Breast epithelium (tissue), 4 donors: ENCODE data around the gene DTNB. TPM values are rescaled to one million over a fixed set of nuclear protein-coding genes. Genes with fewer than 3 reads are reported as not detected.

Experiments used
- DNase-seq, 2 donors: peaks; one replicate each; pipeline ENCODE4 v3.0.0-alpha.2; 2019; ENCODE audit warnings: low spot score in 2 of 2
- H3K27ac ChIP-seq, 2 donors: fragments of 200-600 bp; sonication (generic) in 1 of 2; one replicate each; pipeline ENCODE4 v1.5.1; 2016 to 2019; ENCODE audit warnings: mild to moderate bottlenecking in 1 of 2
- H3K27me3 ChIP-seq, 2 donors: fragments of 200-600 bp; sonication (generic) in 1 of 2; one replicate each; pipeline versions ENCODE4 v1.5.1 to v1.6.0; 2017 to 2019; ENCODE audit warnings: control low read depth in 1 of 2, mild to moderate bottlenecking in 1 of 2
- H3K36me3 ChIP-seq: fragments of 200-600 bp; one replicate; pipeline ENCODE4 v1.5.1; 2019
- H3K4me1 ChIP-seq, 2 donors: fragments of 200-600 bp; sonication (generic); one replicate each; pipeline ENCODE4 v1.5.1; 2016 to 2019; ENCODE audit warnings: control low read depth in 1 of 2
- H3K4me3 ChIP-seq, 3 donors: fragments of 200-600 bp; sonication (generic); 1 replicate in 2 of 3; 2 replicates in 1 of 3; pipeline ENCODE4 v1.5.1; 2016 to 2019; ENCODE audit warnings: mild to moderate bottlenecking in 3 of 3, moderate library complexity in 2 of 3
- H3K9me3 ChIP-seq, 2 donors: fragments of 200-600 bp; sonication (generic) in 1 of 2; one replicate each; pipeline ENCODE4 v1.5.1; 2016 to 2019; ENCODE audit warnings: control low read depth in 1 of 2
- POLR2A ChIP-seq: fragments of 450-650 bp; IDR thresholded peaks from one replicate; pipeline ENCODE4 v1.6.1; 2016; ENCODE audit warnings: antibody characterized with exemption, mild to moderate bottlenecking, moderate library complexity
- POLR2AphosphoS5 ChIP-seq, 3 donors: sonication (generic); formaldehyde crosslinking; IDR thresholded peaks; one replicate each; pipeline ENCODE4 v1.6.1; 2017; ENCODE audit warnings: antibody characterized with exemption in 3 of 3
- intact Hi-C: fragments of 100-400 bp; cut with DNase I; formaldehyde crosslinking; loops from one replicate; pipeline ENCODE4 v1.15.1; 2023; ENCODE audit warnings: low total_unique reads
- total RNA-seq, 3 donors: library from RNA; depleted of rRNA; stranded (reverse); fragments of >200 nt; gene quantifications; one replicate each; pipeline ENCODE4 v1.1.0, GENCODE V29; 2016
- TF ChIP-seq, protein P1 (sequence below), 3 donors: fragments of 450-650 bp; IDR thresholded peaks; one replicate each; pipeline ENCODE4 v1.5.1; 2016 to 2017; ENCODE audit warnings: antibody characterized with exemption in 3 of 3, mild to moderate bottlenecking in 3 of 3, moderate library complexity in 3 of 3

Gene DTNB
- total RNA-seq, 3 donors from 2014 or later = 7.8 to 63.4 (median 44.9) TPM

DNA sequence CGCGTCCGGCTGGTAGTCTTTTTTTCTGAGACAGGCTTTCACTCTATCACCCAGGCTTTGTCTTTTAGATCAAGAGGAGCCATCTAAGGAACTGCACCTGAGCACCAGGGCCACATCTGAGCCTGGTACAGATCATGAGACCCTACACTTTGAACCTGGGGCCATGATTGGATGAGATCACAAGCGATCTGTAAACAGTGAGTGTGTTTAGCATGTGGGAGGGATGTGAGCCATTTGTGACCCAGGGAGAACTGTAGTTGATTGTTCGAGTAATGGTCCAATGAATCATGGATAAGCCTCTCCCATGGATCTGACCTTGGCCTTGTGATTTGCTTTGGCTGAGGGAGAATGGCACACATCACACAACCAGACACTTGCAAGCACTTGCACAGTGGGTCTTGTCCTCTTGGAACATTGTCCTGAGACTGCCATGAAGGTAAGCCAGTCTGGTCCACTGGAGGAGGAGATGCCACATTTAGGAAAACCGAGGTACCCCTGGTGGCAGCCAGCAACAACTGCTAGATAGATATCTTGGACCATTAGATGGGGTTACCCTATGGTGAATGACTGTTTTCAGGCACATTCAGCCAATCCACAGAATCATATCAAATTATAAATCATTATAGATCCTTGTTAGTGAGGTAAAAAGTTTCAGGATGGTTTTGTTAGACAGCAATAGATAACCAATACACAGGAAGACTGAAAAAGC, 19.5 kb upstream of the DTNB start:
- no peak overlapping the region for H3K4me3 ChIP-seq
- no peaks in the 10 kb centered on the region for H3K27me3 ChIP-seq
- H3K4me1 ChIP-seq = no peaks in the 10 kb centered on the region
- H3K27ac ChIP-seq = peak overlapping the region; percentile 5 to 37
- H3K36me3 ChIP-seq = no peaks in the 10 kb centered on the region
- H3K9me3 ChIP-seq = no peaks in the 10 kb centered on the region
- TF ChIP-seq POLR2AphosphoS5 (IDR thresholded peaks at IDR 0.05) (no peak), POLR2A (no peak)
- TF ChIP-seq, protein P1, sequence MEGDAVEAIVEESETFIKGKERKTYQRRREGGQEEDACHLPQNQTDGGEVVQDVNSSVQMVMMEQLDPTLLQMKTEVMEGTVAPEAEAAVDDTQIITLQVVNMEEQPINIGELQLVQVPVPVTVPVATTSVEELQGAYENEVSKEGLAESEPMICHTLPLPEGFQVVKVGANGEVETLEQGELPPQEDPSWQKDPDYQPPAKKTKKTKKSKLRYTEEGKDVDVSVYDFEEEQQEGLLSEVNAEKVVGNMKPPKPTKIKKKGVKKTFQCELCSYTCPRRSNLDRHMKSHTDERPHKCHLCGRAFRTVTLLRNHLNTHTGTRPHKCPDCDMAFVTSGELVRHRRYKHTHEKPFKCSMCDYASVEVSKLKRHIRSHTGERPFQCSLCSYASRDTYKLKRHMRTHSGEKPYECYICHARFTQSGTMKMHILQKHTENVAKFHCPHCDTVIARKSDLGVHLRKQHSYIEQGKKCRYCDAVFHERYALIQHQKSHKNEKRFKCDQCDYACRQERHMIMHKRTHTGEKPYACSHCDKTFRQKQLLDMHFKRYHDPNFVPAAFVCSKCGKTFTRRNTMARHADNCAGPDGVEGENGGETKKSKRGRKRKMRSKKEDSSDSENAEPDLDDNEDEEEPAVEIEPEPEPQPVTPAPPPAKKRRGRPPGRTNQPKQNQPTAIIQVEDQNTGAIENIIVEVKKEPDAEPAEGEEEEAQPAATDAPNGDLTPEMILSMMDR (IDR thresholded peaks at IDR 0.05) = no peak
- no peak for DNase-seq
- intact Hi-C loops = no loop called here

DNA sequence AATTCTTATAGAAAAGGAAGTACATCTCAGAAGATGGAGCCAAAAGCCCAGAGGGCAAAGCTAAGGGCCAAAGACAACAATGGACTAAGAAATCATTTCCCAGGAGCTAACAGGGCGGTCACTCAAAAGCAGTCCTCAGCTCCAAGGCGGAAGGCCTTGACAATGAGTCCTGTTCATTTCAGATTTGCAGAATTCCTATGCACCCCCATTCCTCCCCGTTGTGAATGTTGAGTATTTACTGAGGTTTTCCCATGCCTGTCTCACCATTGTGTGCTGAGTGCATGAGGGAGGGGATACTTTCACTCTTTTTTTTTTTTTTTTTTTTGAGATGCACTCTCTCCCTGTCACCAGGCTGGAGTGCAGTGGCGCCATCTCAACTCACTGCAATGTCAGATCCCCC, 18.8 kb upstream of the DTNB start:
- H3K4me1 ChIP-seq = no peaks in the 10 kb centered on the region
- H3K27me3 ChIP-seq = no peaks in the 10 kb centered on the region
- DNase-seq = peak; percentile 58 to 87
- no peaks in the 10 kb centered on the region for H3K36me3 ChIP-seq
- no peaks in the 10 kb centered on the region for H3K9me3 ChIP-seq
- intact Hi-C loops = no loop called here
- TF ChIP-seq POLR2A (no peak), POLR2AphosphoS5 (IDR thresholded peaks at IDR 0.05) (peak in 1 of 3 donors; percentile 63)
- TF ChIP-seq, protein P1 (IDR thresholded peaks at IDR 0.05) = no peak
- peak overlapping the region; percentile 5 to 78 for H3K27ac ChIP-seq
- no peak overlapping the region for H3K4me3 ChIP-seq

DNA sequence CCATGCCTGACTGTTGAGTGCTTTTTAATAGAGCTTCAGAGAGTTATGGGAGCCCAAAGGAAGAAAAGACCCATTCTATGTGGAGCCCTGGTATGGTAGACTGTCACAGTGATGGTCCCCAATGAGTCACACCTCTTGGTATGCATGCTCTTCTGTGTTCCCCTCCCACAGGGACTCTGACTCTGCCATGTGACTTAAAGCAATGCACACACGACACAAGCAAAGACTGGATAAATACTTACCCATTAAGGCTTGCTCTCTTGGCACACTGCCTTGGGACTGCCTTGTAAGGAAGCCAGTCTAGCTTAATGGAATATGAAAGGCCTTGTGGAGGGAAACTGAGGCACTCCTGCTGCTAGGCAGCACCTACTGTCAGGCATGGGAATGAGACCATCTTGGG, 16.7 kb upstream of the DTNB start:
- H3K4me3 ChIP-seq = no peak overlapping the region
- no peaks in the 10 kb centered on the region for H3K9me3 ChIP-seq
- no peaks in the 10 kb centered on the region for H3K27me3 ChIP-seq
- H3K4me1 ChIP-seq = no peaks in the 10 kb centered on the region
- intact Hi-C loops = no loop called here
- H3K27ac ChIP-seq = no peak overlapping the region
- TF ChIP-seq POLR2AphosphoS5 (IDR thresholded peaks at IDR 0.05) (no peak), POLR2A (no peak)
- TF ChIP-seq, protein P1 (IDR thresholded peaks at IDR 0.05) = no peak
- no peaks in the 10 kb centered on the region for H3K36me3 ChIP-seq
- peak in 1 of 2 donors; percentile 27 for DNase-seq

DNA sequence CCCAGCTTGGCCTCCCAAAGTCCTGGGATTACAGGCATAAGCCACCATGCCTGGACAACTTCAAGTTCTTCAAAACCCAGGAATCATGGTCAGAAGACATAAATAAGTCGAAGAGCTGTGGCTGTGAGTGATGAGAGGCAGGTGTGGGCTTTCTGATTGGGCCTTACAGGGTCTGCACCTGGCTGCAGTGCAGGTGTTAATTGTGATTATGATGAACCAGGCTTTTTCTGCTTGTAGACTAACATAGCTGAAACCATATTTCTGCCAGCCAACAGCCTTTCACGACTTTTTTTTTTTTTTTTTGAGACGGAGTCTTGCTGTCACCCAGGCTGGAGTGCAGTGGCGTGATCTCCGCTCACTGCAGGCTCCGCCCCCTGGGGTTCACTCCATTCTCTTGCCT, 14.9 kb upstream of the DTNB start:
- Histone ChIP-seq H3K27ac (no peak overlapping the region), H3K36me3 (no peaks in the 10 kb centered on the region), H3K9me3 (no peaks in the 10 kb centered on the region), H3K27me3 (no peaks in the 10 kb centered on the region), H3K4me1 (no peaks in the 10 kb centered on the region), H3K4me3 (no peak overlapping the region)
- TF ChIP-seq POLR2A (no peak), POLR2AphosphoS5 (IDR thresholded peaks at IDR 0.05) (no peak)
- TF ChIP-seq, protein P1 (IDR thresholded peaks at IDR 0.05) = no peak
- intact Hi-C loops = no loop called here
- DNase-seq = no peak

DNA sequence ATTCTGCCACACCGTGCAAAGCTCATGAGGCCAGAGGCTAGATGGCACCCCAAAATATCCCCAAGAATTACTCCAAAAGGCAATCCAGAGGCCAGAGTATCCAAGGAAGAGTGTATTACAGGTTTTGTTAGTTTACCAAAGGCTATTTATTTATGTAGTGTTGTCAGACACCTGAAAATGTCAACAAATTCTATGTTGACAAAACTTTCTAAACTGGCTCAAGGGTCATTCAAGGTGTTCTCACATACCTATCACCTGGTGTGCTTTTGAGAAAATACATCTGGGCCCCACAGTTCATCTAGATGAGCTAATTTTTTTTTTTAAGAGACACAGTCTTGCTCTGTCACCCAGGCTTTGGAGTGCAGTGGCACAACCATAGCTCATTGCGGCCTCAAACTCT, 12.4 kb upstream of the DTNB start:
- intact Hi-C loops = no loop called here
- no peak for DNase-seq
- no peaks in the 10 kb centered on the region for H3K9me3 ChIP-seq
- H3K27me3 ChIP-seq = no peaks in the 10 kb centered on the region
- H3K4me1 ChIP-seq = no peaks in the 10 kb centered on the region
- H3K27ac ChIP-seq = no peak overlapping the region
- H3K36me3 ChIP-seq = no peaks in the 10 kb centered on the region
- H3K4me3 ChIP-seq = no peak overlapping the region
- no peak for TF ChIP-seq POLR2AphosphoS5 (IDR thresholded peaks at IDR 0.05)
- TF ChIP-seq, protein P1 (IDR thresholded peaks at IDR 0.05) = no peak
- no peak for TF ChIP-seq POLR2A
